Dendritic cell treated with granulocyte-macrophage colony-stimulating factor and Interleukin-4, amounts not matched to agents 40 ng/mL and 50 ng/mL, for 4 days (primary cell): ENCODE results near the gene LMOD3.

Source experiments
- H3K27ac Mint-ChIP-seq: one replicate; pipeline ENCODE4 v1.8.0; 2022; ENCODE audit warnings: mild to moderate bottlenecking, mixed read lengths
- H3K27me3 Mint-ChIP-seq: one replicate; pipeline ENCODE4 v1.8.0; 2022; ENCODE audit warnings: mild to moderate bottlenecking, mixed read lengths
- H3K36me3 Mint-ChIP-seq: one replicate; pipeline ENCODE4 v1.8.0; 2022; ENCODE audit warnings: low read depth, mixed read lengths
- H3K4me1 Mint-ChIP-seq: one replicate; pipeline ENCODE4 v1.8.0; 2022; ENCODE audit warnings: low read depth, mixed read lengths
- H3K4me3 Mint-ChIP-seq: one replicate; pipeline ENCODE4 v1.8.0; 2022; ENCODE audit warnings: mild to moderate bottlenecking, moderate library complexity, mixed read lengths
- H3K9me3 Mint-ChIP-seq: one replicate; pipeline ENCODE4 v1.8.0; 2022; ENCODE audit warnings: mixed read lengths
- intact Hi-C: fragments of 100-400 bp; cut with micrococcal nuclease; formaldehyde crosslinking; loops from one replicate; pipeline ENCODE4 v1.15.0; 2022

LMOD3 gene

DNA sequence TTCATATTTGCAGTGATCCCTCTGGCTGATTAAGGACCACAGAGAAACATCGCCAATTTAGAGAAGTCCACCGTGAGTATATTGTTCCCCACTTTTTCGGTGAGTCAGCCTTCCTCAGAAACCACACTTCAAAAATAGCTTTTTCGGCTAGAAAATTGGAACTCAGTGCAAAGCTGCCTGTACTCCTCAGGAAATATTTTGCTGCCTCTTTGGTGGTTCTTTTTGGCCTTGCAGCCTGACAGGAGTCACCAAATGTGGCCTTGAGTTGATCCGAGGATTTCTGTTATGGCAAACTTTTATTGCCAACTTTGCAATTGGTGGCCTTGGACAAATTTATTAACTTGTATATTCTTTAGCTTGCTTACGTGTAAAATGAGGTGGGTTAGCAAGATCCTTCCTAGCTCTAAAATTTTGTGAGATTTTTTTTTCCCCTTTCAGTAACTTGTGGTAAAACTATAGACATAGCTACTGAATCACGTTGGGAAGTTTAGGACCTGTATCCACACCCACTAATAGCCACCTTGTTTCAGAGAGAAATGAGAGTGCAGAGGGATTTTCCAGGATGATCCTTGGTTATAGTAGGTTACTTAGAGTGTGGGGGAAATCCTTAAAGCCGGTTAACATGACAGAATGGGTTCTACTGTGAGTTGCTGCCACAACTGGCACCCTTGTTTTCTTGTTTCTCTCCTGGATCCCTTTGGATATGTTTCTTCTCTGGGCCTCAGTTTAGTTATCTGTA lies 27.8 kb downstream of the LMOD3 start:
- Mint-ChIP-seq H3K27ac (peak overlapping the region; percentile 94), H3K9me3 (no peaks in the 10 kb centered on the region), H3K36me3 (peaks cover 95% of the 10 kb centered on the region), H3K4me3 (peak overlapping the region; percentile 52), H3K27me3 (no peaks in the 10 kb centered on the region), H3K4me1 (peaks cover 70% of the 10 kb centered on the region)
- intact Hi-C loops, result no loop called here

DNA sequence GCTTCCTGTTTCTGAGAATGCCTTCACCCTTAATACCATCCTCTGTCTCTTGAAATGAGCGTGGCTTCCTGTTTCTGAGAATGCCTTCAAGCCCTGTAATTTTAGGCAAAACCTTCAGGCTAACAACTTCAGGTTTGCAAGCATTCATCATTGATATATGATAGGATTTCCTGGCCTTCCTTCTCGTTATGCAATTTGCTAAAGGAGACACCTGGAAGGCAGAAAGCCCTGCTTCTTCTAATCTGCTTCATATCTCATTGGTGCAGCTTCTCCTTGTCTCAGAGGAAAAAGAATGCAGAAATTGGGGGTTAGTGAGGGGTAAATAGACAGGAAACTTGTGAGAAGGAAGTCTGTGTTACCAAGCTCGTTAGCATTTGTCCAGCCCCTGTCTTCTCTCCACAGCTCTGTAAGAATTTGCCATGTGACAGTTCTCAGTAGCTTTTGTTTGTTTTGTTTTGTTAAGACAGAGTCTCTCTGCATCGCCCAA lies 30.3 kb downstream of the LMOD3 start:
- Mint-ChIP-seq H3K9me3 (no peaks in the 10 kb centered on the region), H3K36me3 (peaks cover 81% of the 10 kb centered on the region), H3K27ac (peak overlapping the region; percentile 94), H3K4me1 (peaks cover 71% of the 10 kb centered on the region), H3K27me3 (no peaks in the 10 kb centered on the region), H3K4me3 (peak overlapping the region; percentile 79)
- intact Hi-C loops, result loop anchor here (1.0 to 2.0 kb wide), 2 partner anchors 8 to 13 kb away; partner anchors contain the start of gene ARL6IP5

DNA sequence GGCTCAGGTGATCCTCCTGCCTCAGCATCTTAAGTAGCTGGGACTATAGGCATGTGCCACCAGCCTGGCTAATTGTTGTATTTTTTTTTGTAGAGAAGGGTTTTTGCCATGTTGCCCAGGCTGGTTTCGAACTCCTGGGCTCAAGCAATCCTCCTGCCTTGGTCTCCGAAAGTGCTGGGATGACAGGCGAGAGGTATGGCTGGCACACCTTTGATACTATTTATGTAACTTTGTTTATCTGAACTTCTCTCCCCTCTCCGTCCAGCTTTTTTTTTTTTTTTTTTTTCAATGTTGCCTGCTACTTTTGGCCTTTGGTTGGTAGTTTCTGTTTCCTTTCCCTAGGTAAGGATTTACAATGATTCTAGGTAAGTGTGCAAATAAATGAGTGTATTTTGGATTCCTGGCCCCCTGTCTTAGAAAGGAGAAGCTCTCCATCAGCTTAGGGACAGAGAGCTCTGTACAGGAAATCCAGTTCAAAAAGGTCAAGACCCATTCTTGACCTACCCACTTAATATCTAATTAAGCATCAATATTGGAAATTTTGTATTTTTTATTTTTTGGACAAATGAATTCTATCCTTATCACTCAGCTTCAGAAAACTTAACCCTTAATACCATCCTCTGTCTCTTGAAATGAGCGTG lies 30.9 kb downstream of the LMOD3 start:
- H3K9me3 Mint-ChIP-seq, result no peaks in the 10 kb centered on the region
- peak overlapping the region; percentile 94 for H3K27ac Mint-ChIP-seq
- intact Hi-C loops, result loop anchor here (1.0 to 2.0 kb wide), 2 partner anchors 7 to 13 kb away; partner anchors contain the start of gene ARL6IP5
- H3K4me3 Mint-ChIP-seq, result peak overlapping the region; percentile 79
- no peaks in the 10 kb centered on the region for H3K27me3 Mint-ChIP-seq
- H3K36me3 Mint-ChIP-seq, result peaks cover 76% of the 10 kb centered on the region
- peaks cover 69% of the 10 kb centered on the region for H3K4me1 Mint-ChIP-seq

DNA sequence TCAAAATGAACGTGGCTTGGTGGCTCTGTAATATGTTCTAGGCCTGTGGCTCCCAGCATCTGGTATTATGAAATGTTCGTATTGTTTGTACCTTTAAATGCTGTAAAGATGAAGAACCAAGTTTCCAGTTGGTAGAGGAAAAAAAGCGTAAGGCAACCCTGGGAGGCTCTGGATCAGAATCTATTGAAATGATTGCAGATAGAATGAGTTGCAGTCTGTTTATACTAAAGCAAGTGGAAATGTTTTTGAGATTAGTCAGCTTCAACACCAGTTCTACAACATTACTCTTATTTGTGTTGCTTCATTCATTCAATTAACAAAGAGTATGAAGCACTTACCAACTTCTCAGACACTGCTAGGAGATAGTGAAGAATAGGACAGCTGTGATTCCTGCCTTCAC lies 32.4 kb downstream of the LMOD3 start:
- Mint-ChIP-seq H3K27me3 (no peaks in the 10 kb centered on the region), H3K9me3 (no peaks in the 10 kb centered on the region), H3K4me1 (peaks cover 59% of the 10 kb centered on the region), H3K4me3 (peak overlapping the region; percentile 39), H3K36me3 (peaks cover 76% of the 10 kb centered on the region), H3K27ac (peak overlapping the region; percentile 94)
- intact Hi-C loops, result no loop called here

DNA sequence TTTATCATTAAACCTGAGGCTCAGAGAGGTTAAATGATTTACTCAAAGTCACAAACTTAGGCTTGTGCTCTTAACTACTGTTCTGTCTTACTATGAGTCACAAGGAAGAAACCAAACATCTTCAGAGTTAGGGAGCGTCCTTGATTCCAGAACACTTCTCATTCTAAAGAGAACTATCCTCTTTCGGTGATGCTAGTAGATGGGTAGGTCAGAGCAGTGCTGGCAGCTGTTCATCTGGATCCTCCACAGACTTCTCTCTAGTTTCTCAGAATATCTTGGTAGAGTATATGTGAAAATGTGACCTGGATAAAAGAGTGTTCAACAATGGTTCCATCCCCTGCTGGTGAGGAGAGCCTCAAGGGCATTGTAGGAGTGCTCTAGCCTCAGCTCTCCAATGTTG lies 34.3 kb downstream of the LMOD3 start:
- intact Hi-C loops, result loop anchor here (5.0 to 10.0 kb wide), 2 partner anchors 36 to 237 kb away; partner anchors contain the start of gene TMF1
- Mint-ChIP-seq H3K36me3 (peaks cover 62% of the 10 kb centered on the region), H3K4me3 (peak overlapping the region; percentile 74), H3K9me3 (no peaks in the 10 kb centered on the region), H3K27me3 (no peaks in the 10 kb centered on the region), H3K4me1 (peaks cover 54% of the 10 kb centered on the region), H3K27ac (peak overlapping the region; percentile 98)

DNA sequence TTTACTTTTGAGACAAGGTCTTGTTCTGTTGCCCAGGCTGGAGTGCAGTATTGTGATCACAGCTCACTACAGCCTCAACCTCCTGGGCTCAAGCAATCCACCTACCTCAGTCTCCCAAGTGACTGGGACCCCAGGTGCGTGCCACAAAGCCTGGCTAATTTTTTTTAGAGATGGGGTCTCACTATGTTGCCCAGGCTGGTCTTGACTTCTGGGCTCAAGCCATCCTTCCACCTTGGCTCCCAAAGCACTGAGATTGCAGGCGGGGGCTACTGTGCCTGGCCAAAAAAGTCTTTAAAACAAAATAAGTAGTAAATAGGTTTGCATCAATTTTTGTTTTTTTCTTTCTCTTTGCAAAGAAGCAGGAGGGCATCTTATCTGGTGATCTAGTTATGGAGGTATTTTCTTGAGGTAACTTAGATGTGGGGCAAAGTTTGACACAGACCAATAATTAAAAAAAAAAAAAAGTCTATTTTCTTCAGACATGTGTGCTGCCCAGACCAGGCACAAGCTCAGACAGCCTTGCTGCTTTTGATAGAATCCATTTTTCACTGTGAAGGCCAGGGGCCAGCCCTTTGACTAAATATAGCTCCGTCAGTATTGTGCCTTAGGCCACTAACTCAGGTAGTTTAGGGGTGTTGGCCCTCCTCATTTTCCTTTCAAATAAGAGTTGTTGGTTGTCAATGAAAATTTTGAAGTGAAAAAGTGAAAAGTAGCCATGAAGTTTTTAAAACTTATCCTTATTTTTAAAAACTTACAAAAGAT lies 35.2 kb downstream of the LMOD3 start:
- peak overlapping the region; percentile 98 for H3K27ac Mint-ChIP-seq
- intact Hi-C loops, result loop anchor here (5.0 to 10.0 kb wide), 2 partner anchors 35 to 238 kb away; partner anchors contain the start of gene TMF1
- H3K36me3 Mint-ChIP-seq, result peaks cover 56% of the 10 kb centered on the region
- no peaks in the 10 kb centered on the region for H3K27me3 Mint-ChIP-seq
- H3K9me3 Mint-ChIP-seq, result no peaks in the 10 kb centered on the region
- H3K4me3 Mint-ChIP-seq, result peak overlapping the region; percentile 94
- peaks cover 56% of the 10 kb centered on the region for H3K4me1 Mint-ChIP-seq

DNA sequence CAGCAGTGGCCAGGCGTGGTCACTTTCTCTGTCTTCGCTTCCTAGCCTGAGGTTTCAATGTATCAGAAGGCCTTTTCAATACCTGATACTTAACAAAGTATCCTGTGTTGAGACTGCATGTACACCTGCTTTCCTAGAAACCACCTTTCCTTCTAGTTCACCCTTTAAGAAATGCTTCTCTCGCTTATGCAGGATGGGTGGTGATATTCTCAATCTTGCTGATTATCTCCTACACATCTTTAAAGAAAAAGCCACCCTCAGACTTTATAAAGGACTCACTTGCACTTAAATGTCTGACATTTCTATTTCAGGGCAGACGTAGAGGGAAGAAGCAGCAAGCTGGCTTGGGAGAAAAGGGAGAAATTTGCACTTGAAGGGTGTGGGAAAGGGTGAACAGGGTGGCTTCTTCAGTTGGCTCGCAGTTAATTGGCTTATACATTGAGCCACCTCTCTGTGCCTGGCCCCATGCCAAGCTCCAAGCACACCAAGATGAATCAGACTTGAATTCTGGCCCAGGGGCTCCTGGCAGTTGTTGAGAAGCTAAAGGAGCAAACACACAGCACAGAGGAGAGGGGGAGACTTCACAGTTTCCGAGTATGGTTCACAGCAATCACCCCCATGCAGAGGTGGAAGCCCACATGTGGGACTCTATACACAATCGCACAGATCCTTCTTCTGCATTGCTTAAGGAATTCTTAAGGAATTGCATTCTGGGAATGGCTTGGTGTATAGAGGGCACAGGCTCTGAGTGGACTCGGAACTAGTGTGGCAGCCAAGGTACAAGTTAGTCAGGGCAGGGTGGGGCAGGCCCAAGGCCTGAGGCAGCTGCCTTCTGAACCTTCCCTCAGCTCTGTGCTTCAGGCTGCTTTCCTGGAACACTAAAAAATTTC lies 36.3 kb downstream of the LMOD3 start:
- Mint-ChIP-seq H3K4me3 (peak overlapping the region; percentile 94), H3K36me3 (peaks cover 45% of the 10 kb centered on the region), H3K27ac (peak overlapping the region; percentile 98), H3K4me1 (peaks cover 55% of the 10 kb centered on the region), H3K9me3 (no peaks in the 10 kb centered on the region), H3K27me3 (no peaks in the 10 kb centered on the region)
- intact Hi-C loops, result loop anchor here (5.0 to 10.0 kb wide), 2 partner anchors 34 to 239 kb away; partner anchors contain the start of gene TMF1

DNA sequence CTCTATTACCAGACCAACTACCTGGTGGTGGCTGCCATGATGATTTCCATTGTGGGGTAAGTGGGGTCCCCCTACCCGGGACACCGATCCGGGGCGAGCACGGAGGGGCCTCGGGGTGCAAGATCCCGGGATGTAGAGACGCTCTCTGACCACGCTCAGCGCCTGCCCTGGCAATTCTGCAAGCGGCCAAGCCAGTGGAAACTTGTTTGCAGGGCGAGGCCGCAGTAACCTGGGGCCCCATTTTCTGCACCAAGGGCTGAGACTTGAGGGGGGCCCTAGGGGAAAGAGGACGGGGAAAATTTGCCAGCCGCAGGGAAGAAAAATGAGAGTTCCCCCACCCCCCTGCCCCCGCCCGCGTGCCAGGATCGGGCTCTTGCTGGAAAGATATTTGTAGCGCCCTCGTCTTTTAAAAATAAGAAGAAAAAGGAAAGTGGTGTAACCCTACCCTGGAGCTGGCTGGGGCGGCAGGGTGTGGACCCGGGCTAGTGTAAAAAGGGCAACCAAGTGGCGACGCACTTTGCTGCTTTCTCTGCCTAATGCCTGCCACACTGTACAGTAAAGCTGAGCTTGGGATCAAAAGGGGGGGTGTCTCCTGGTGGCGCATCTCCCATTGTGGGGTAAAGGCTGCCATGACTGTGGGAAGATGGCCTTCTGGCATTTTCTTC lies 37.1 kb downstream of the LMOD3 start:
- intact Hi-C loops, result loop anchor here (5.0 to 10.0 kb wide), 2 partner anchors 33 to 240 kb away; partner anchors contain the start of gene TMF1
- peak overlapping the region; percentile 98 for H3K27ac Mint-ChIP-seq
- peak overlapping the region; percentile 94 for H3K4me3 Mint-ChIP-seq
- H3K27me3 Mint-ChIP-seq, result no peaks in the 10 kb centered on the region
- H3K9me3 Mint-ChIP-seq, result no peaks in the 10 kb centered on the region
- H3K4me1 Mint-ChIP-seq, result peaks cover 47% of the 10 kb centered on the region
- H3K36me3 Mint-ChIP-seq, result peaks cover 37% of the 10 kb centered on the region

DNA sequence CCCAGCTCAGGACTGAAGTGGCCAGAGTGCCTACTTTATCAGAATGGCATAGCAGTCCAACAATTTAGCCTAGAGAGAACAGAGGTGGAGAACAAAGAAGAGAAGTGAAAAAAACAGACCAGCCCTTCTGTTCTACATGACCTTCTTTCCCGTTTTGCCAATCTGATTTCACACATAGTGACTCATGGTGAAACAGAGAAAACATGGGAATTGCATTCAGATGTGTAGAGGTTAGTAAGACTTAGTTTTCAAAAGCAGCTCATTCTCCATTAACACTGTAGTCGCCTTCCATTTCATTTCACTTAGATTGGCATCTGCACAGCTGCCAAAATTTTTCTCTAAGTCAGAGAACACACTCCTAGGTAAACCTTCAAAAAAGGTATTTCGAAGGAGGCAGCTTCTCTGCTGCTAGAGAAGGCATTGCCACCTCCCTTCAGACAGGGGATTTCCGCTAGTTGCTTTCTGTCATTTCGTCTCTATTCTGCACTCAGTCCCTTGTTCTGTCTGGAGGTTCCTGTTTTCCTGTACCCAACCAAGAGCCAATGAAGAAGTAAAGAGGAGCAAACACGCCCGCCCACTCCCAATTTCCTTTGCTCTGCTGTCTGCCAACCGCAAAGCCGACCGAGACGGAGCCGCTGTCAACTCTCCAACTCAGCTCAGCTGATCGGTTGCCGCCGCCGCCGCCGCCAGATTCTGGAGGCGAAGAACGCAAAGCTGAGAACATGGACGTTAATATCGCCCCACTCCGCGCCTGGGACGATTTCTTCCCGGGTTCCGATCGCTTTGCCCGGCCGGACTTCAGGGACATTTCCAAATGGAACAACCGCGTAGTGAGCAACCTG lies 37.8 kb downstream of the LMOD3 start, which contains the start of gene ARL6IP5:
TSS of gene ARL6IP5 (plus strand) at position 612 of the 842 bp plus-strand sequence. CDS start at position 723, 111 bp downstream.
- H3K4me3 Mint-ChIP-seq, result peak within 1 kb of the TSS; percentile 94
- peaks cover 31% of the 10 kb centered on the region for H3K36me3 Mint-ChIP-seq
- intact Hi-C loops, result loop anchor here (1.0 to 10.0 kb wide), 3 partner anchors 8 to 240 kb away; partner anchors contain the start of gene TMF1
- H3K9me3 Mint-ChIP-seq, result no peaks in the 10 kb centered on the region
- H3K27me3 Mint-ChIP-seq, result no peaks in the 10 kb centered on the region
- H3K4me1 Mint-ChIP-seq, result peaks cover 39% of the 10 kb centered on the region
- H3K27ac Mint-ChIP-seq, result peak within 1 kb of the TSS; percentile 98

DNA sequence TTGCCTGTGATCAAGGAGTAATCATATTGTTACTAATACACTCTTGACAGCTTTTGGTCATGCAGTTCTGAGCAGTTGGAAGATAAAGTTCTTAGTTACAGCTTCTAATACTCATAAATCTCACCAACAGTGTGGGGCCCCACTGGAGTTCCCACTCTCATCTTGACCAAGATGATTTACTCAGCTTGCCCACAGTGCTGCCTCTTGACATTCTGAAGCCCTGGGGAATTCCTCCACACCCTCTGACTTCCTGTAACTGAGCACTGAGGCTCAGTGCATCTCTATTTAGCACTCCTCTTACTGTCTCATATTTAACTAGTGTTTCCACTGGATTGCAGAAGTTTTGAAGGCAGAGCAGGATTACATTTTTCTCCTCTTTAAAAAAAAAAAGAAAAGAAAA lies 39.6 kb downstream of the LMOD3 start:
- Mint-ChIP-seq H3K4me1 (peaks cover 42% of the 10 kb centered on the region), H3K36me3 (peaks cover 29% of the 10 kb centered on the region), H3K4me3 (peak overlapping the region; percentile 34), H3K9me3 (no peaks in the 10 kb centered on the region), H3K27me3 (no peaks in the 10 kb centered on the region), H3K27ac (peak overlapping the region; percentile 98)
- intact Hi-C loops, result loop anchor here (10.0 kb wide), 1 partner anchor 242 kb away; no protein-coding TSS in a partner anchor

DNA sequence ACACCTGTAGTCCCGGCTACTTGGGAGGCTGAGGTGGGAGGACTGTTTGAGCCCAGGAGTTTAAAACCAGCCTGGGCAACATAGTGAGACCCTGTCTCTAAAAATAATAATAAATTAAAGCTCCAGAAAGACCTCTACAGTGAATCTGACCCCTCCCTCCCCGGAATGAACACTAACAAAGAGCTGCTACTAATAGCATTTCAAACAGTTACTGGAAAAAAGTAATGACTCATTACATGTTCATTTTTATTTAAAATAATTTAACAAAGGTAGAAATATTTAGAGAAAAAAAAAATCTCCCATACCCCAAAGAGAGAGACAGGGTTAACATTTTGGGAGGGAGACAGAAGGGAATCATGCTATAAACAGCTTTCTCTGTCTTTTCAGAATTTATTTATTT lies 40.0 kb downstream of the LMOD3 start:
- H3K36me3 Mint-ChIP-seq, result peaks cover 33% of the 10 kb centered on the region
- H3K27ac Mint-ChIP-seq, result peak overlapping the region; percentile 98
- intact Hi-C loops, result loop anchor here (10.0 kb wide), 1 partner anchor 242 kb away; no protein-coding TSS in a partner anchor
- H3K9me3 Mint-ChIP-seq, result no peaks in the 10 kb centered on the region
- no peak overlapping the region for H3K4me3 Mint-ChIP-seq
- H3K27me3 Mint-ChIP-seq, result no peaks in the 10 kb centered on the region
- H3K4me1 Mint-ChIP-seq, result peaks cover 45% of the 10 kb centered on the region
